Epithelial cell of proximal tubule (primary cell): ENCODE measurements around the gene FASTKD2. TPM values are rescaled to one million over a fixed set of nuclear protein-coding genes. Genes with fewer than 3 reads are reported as not detected.
"Not testable (repeated sequence)": the region's sequence is repeated elsewhere in the genome, so short reads cannot be mapped to it uniquely, and the experiment has no call there.

Experiments
- DNase-seq: peaks from one replicate; pipeline ENCODE4 v3.0.0-alpha.2; 2011; ENCODE audit warnings: low read depth
- H3K4me3 ChIP-seq: 2 replicates; pipeline ENCODE4 v1.5.1; 2011; ENCODE audit warnings: low read depth, mild to moderate bottlenecking, low read length
- CTCF ChIP-seq: conservative IDR thresholded peaks from 2 replicates; pipeline ENCODE4 v1.5.1; 2012; ENCODE audit warnings: low read depth, mild to moderate bottlenecking, low read length
- total RNA-seq: library from RNA; depleted of rRNA; stranded (reverse); fragments of >200 nt; gene quantifications from 2 replicates; pipeline ENCODE4 v1.2.3, GENCODE V29; 2015

FASTKD2 gene
- total RNA-seq, 1 donor from 2014 or later = 29.7 TPM

- H3K4me3 ChIP-seq = no peak overlapping the region
- no peak for DNase-seq
- TF ChIP-seq CTCF = no peak
Observed at GRCh38 chr2:206801418-206802189, 36.2 kb downstream of the FASTKD2 start.

- no peak for TF ChIP-seq CTCF
- no peak overlapping the region for H3K4me3 ChIP-seq
- no peak for DNase-seq
Observed at GRCh38 chr2:206802654-206803514, 37.5 kb downstream of the FASTKD2 start.

GRCh38 chr2:206804326-206804725 lies 38.9 kb downstream of the FASTKD2 start:
- DNase-seq = no peak
- no peak for TF ChIP-seq CTCF

GRCh38 chr2:206805887-206806607 lies 40.6 kb downstream of the FASTKD2 start:
- H3K4me3 ChIP-seq = no peak overlapping the region
- DNase-seq = no peak
- TF ChIP-seq CTCF = no peak

More at GRCh38 chr2:206804326-206804725, 38.9 kb downstream of the FASTKD2 start:
- H3K4me3 ChIP-seq = no peak overlapping the region

GRCh38 chr2:206807624-206808023 lies 42.2 kb downstream of the FASTKD2 start:
- DNase-seq, H3K4me3 ChIP-seq: not testable (repeated sequence)

GRCh38 chr2:206812471-206812870 lies 47.1 kb downstream of the FASTKD2 start:
- DNase-seq = not testable (repeated sequence)

GRCh38 chr2:206814498-206814897 lies 49.1 kb downstream of the FASTKD2 start:
- H3K4me3 ChIP-seq = no peak overlapping the region
- no peak for TF ChIP-seq CTCF
- no peak for DNase-seq

More at GRCh38 chr2:206812471-206812870, 47.1 kb downstream of the FASTKD2 start:
- not testable (repeated sequence) for H3K4me3 ChIP-seq
